ENCODE measurements around the gene HLA-DPB1. TPM values are rescaled to one million over a fixed set of nuclear protein-coding genes. Genes with fewer than 3 reads are reported as not detected.

Gene HLA-DPB1
- total RNA-seq, 1 donor from 2014 or later, result 72.7 TPM

- Histone ChIP-seq H3K9me3 (peaks cover 0 to 2% of the 10 kb centered on the region in 2 donors), H3K36me3 (no peaks in the 10 kb centered on the region), H3K27me3 (no peaks in the 10 kb centered on the region), H3K4me3 (no peak overlapping the region), H3K27ac (no peak overlapping the region), H3K4me1 (no peaks in the 10 kb centered on the region)
- intact Hi-C loops (cut with DNase I), result no loop called here
- no peak for DNase-seq (ENCODE audit: low spot score in 2 of 2)
- TF ChIP-seq CTCF (IDR thresholded peaks at IDR 0.05), result no peak
Observed at GRCh38 chr6:33105916-33106871, 30.4 kb downstream of the HLA-DPB1 start.

GRCh38 chr6:33107641-33108040 is 31.9 kb downstream of the HLA-DPB1 start:
- no peak for TF ChIP-seq CTCF (IDR thresholded peaks at IDR 0.05)
- Histone ChIP-seq H3K4me1 (no peaks in the 10 kb centered on the region), H3K27ac (no peak overlapping the region), H3K27me3 (no peaks in the 10 kb centered on the region), H3K9me3 (no peaks in the 10 kb centered on the region), H3K36me3 (no peaks in the 10 kb centered on the region), H3K4me3 (no peak overlapping the region)
- no peak for DNase-seq (ENCODE audit: low spot score in 2 of 2)
- intact Hi-C loops (cut with DNase I), result no loop called here

GRCh38 chr6:33108307-33108706 is 32.5 kb downstream of the HLA-DPB1 start:
- TF ChIP-seq CTCF (IDR thresholded peaks at IDR 0.05), result no peak
- no peaks in the 10 kb centered on the region for H3K4me1 ChIP-seq
- H3K36me3 ChIP-seq, result no peaks in the 10 kb centered on the region
- no peaks in the 10 kb centered on the region for H3K27me3 ChIP-seq
- DNase-seq (ENCODE audit: low spot score in 2 of 2), result no peak
- H3K9me3 ChIP-seq, result no peaks in the 10 kb centered on the region
- intact Hi-C loops (cut with DNase I), result no loop called here
- H3K4me3 ChIP-seq, result no peak overlapping the region
- no peak overlapping the region for H3K27ac ChIP-seq

GRCh38 chr6:33112148-33112547 is 36.4 kb downstream of the HLA-DPB1 start:
- DNase-seq (ENCODE audit: low spot score in 2 of 2), result no peak
- intact Hi-C loops (cut with DNase I), result no loop called here
- TF ChIP-seq CTCF (IDR thresholded peaks at IDR 0.05), result no peak
- Histone ChIP-seq H3K4me3 (no peak overlapping the region), H3K27ac (no peak overlapping the region), H3K27me3 (no peaks in the 10 kb centered on the region), H3K9me3 (no peaks in the 10 kb centered on the region), H3K4me1 (peaks cover 0 to 2% of the 10 kb centered on the region in 2 donors), H3K36me3 (no peaks in the 10 kb centered on the region)

GRCh38 chr6:33113755-33114154 is 38.0 kb downstream of the HLA-DPB1 start:
- no peaks in the 10 kb centered on the region for H3K36me3 ChIP-seq
- no peak overlapping the region for H3K4me3 ChIP-seq
- intact Hi-C loops (cut with DNase I), result no loop called here
- no peaks in the 10 kb centered on the region for H3K27me3 ChIP-seq
- H3K9me3 ChIP-seq, result no peaks in the 10 kb centered on the region
- H3K4me1 ChIP-seq, result peaks cover 0 to 2% of the 10 kb centered on the region in 2 donors
- no peak for DNase-seq (ENCODE audit: low spot score in 2 of 2)
- no peak overlapping the region for H3K27ac ChIP-seq
- TF ChIP-seq CTCF (IDR thresholded peaks at IDR 0.05), result no peak

All from ascending aorta (tissue), 2 donors.